Subcutaneous abdominal adipose tissue (tissue), 5 donors: ENCODE data around the gene ZNF768.

Experiments used
- H3K27ac ChIP-seq: one replicate; pipeline ENCODE4 v1.7.0; 2013; ENCODE audit warnings: low read depth, mild to moderate bottlenecking, inconsistent platforms, low read length, moderate library complexity
- H3K27me3 ChIP-seq, 5 donors: one replicate each; pipeline ENCODE4 v1.7.0; 2013; ENCODE audit warnings: low read length in 5 of 5, inconsistent platforms in 1 of 5; ENCODE audit not compliant: control insufficient read depth in 5 of 5, insufficient read depth in 4 of 5
- H3K36me3 ChIP-seq, 5 donors: one replicate each; pipeline ENCODE4 v1.7.0; 2013; ENCODE audit warnings: low read length in 5 of 5; ENCODE audit not compliant: control insufficient read depth in 5 of 5, insufficient read depth in 5 of 5
- H3K4me1 ChIP-seq, 5 donors: one replicate each; pipeline ENCODE4 v1.7.0; 2013; ENCODE audit warnings: low read length in 5 of 5, mild to moderate bottlenecking in 3 of 5, moderate library complexity in 1 of 5; ENCODE audit not compliant: control insufficient read depth in 5 of 5, insufficient read depth in 5 of 5
- H3K4me3 ChIP-seq, 5 donors: one replicate each; pipeline ENCODE4 v1.7.0; 2013; ENCODE audit warnings: low read length in 5 of 5, low read depth in 1 of 5
- H3K9ac ChIP-seq, 5 donors: one replicate each; pipeline ENCODE4 v1.7.0; 2013; ENCODE audit warnings: low read length in 5 of 5, mild to moderate bottlenecking in 4 of 5, moderate library complexity in 3 of 5
- H3K9me3 ChIP-seq, 5 donors: one replicate each; pipeline ENCODE4 v1.7.0; 2013; ENCODE audit warnings: low read length in 5 of 5; ENCODE audit not compliant: control insufficient read depth in 5 of 5
- donor health status: healthy.
- donor health status: healthy.
- donor health status: healthy.
- donor health status: healthy.
- donor health status: healthy.

ZNF768 gene

DNA sequence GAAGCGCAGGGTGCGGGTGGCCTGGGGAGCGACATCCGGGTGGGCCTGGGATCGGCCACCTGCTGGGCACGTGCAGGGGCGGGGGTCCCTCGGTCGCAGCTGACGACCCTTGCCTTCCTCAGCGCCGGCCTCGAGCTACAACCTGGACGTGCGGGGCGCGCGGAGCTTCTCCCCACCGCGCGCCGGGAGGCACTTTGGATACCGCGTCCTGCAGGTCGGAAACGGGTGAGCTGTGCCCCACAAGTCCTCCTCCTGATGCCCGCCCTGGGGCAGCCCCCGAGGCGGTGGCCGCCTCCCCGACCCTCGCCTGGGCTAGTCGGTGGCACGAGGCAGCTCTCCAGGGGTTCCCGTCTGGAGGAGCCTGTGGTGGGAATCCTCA is 52.3 kb downstream of the ZNF768 start:
- Histone ChIP-seq H3K9ac (no peak overlapping the region), H3K9me3 (peaks cover 0 to 2% (median 0%) of the 10 kb centered on the region in 5 donors), H3K4me3 (peak overlapping the region in 1 of 5 donors; percentile 18), H3K4me1 (peaks cover 0 to 17% (median 3%) of the 10 kb centered on the region in 5 donors), H3K27me3 (peaks cover 7 to 20% (median 13%) of the 10 kb centered on the region in 5 donors), H3K36me3 (no peaks in the 10 kb centered on the region), H3K27ac (no peak overlapping the region)
